HEK293T (cell line): Measurements from ENCODE around the gene DES.

Experiments used
- CTCF ChIA-PET: fragments of 350-600 bp; formaldehyde crosslinking; extraction: SDS; loops from one replicate; lab custom pipeline; 2021; ENCODE audit warnings: antibody characterized with exemption, inconsistent platforms; lab: Yijun Ruan, JAX
- POLR2A ChIA-PET: fragments of 350-600 bp; formaldehyde crosslinking; extraction: SDS; loops from one replicate; lab custom pipeline; 2020; ENCODE audit warnings: antibody characterized with exemption, inconsistent platforms; lab: Yijun Ruan, JAX
- DNase-seq: peaks from one replicate; pipeline ENCODE4 v3.0.0; 2012; ENCODE audit warnings: mixed read lengths; ENCODE audit errors: extremely low spot score
- ARNT ChIP-seq: fragments of 450-650 bp; IDR thresholded peaks from 2 replicates; pipeline ENCODE4 v1.6.1; 2017; ENCODE audit warnings: mild to moderate bottlenecking
- BHLHE40 ChIP-seq: fragments of 450-650 bp; IDR thresholded peaks from 2 replicates; pipeline ENCODE4 v1.6.1; 2016; ENCODE audit warnings: mild to moderate bottlenecking, moderate library complexity, borderline replicate concordance
- CTBP1 ChIP-seq: fragments of 450-650 bp; IDR thresholded peaks from 2 replicates; pipeline ENCODE4 v1.6.1; 2016; ENCODE audit warnings: borderline replicate concordance
- ELF4 ChIP-seq: fragments of 450-650 bp; IDR thresholded peaks from 2 replicates; pipeline ENCODE4 v1.6.1; 2017; ENCODE audit warnings: antibody characterized with exemption
- FOXA1 ChIP-seq: fragments of 450-650 bp; IDR thresholded peaks from 2 replicates; pipeline ENCODE4 v1.6.1; 2016; ENCODE audit warnings: mild to moderate bottlenecking
- FOXK2 ChIP-seq: fragments of 450-650 bp; IDR thresholded peaks from 2 replicates; pipeline ENCODE4 v1.6.1; 2016; ENCODE audit warnings: mild to moderate bottlenecking
- FOXM1 ChIP-seq: fragments of 450-650 bp; IDR thresholded peaks from 2 replicates; pipeline ENCODE4 v1.6.1; 2017; ENCODE audit warnings: mild to moderate bottlenecking, borderline replicate concordance
- HDGF ChIP-seq: fragments of 450-650 bp; IDR thresholded peaks from 2 replicates; pipeline ENCODE4 v1.6.1; 2017; ENCODE audit warnings: antibody characterized with exemption, borderline replicate concordance
- L3MBTL2 ChIP-seq: fragments of 450-650 bp; conservative IDR thresholded peaks from 2 replicates; pipeline ENCODE4 v1.6.1; 2016; ENCODE audit warnings: mild to moderate bottlenecking
- LEF1 ChIP-seq: fragments of 450-650 bp; IDR thresholded peaks from 2 replicates; pipeline ENCODE4 v1.6.1; 2017; ENCODE audit warnings: mild to moderate bottlenecking, borderline replicate concordance
- NFRKB ChIP-seq: fragments of 450-650 bp; IDR thresholded peaks from 2 replicates; pipeline ENCODE4 v1.6.1; 2016; ENCODE audit warnings: mild to moderate bottlenecking, moderate library complexity
- PKNOX1 ChIP-seq: fragments of 450-650 bp; IDR thresholded peaks from 2 replicates; pipeline ENCODE4 v1.6.1; 2016
- SP1 ChIP-seq: fragments of 450-650 bp; IDR thresholded peaks from 2 replicates; pipeline ENCODE4 v1.6.1; 2017
- SUZ12 ChIP-seq: fragments of 450-650 bp; IDR thresholded peaks from 2 replicates; pipeline ENCODE4 v1.6.1; 2016; ENCODE audit warnings: mild to moderate bottlenecking
- TARDBP ChIP-seq: fragments of 450-650 bp; IDR thresholded peaks from 2 replicates; pipeline ENCODE4 v1.6.1; 2016
- ZNF384 ChIP-seq: fragments of 450-650 bp; IDR thresholded peaks from 2 replicates; pipeline ENCODE4 v1.6.1; 2016

The DES gene

DNA sequence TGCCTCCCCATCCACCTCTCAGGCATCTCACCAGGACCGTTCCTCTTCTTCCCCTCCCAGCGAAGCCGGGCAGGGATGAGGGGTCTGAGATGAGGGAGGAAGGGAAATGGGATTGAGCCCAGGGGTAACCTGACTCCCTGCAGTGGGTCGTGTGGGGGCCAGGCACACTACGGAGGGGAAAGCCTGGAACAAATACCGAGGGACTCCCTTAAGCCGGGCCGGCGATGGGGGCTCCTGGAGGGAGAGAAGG is 16.2 kb downstream of the DES start:
- ChIA-PET POLR2A (interaction anchor here (0.7 kb wide), 1 partner anchor 7 kb away, joined by 4 read pairs; no protein-coding TSS in a partner anchor), CTCF (interaction anchor here (1.0 to 1.1 kb wide), 3 partner anchors 11 to 43 kb away, joined by 4 to 9 read pairs (median 4); no protein-coding TSS in a partner anchor)
- TF ChIP-seq L3MBTL2 (no peak), FOXK2 (no peak), FOXA1 (no peak), ARNT (no peak), ELF4 (no peak), PKNOX1 (no peak), FOXM1 (no peak), CTBP1 (no peak), SP1 (no peak), SUZ12 (no peak), HDGF (no peak), TARDBP (no peak), BHLHE40 (no peak), ZNF384 (no peak), LEF1 (no peak), NFRKB (no peak)

DNA sequence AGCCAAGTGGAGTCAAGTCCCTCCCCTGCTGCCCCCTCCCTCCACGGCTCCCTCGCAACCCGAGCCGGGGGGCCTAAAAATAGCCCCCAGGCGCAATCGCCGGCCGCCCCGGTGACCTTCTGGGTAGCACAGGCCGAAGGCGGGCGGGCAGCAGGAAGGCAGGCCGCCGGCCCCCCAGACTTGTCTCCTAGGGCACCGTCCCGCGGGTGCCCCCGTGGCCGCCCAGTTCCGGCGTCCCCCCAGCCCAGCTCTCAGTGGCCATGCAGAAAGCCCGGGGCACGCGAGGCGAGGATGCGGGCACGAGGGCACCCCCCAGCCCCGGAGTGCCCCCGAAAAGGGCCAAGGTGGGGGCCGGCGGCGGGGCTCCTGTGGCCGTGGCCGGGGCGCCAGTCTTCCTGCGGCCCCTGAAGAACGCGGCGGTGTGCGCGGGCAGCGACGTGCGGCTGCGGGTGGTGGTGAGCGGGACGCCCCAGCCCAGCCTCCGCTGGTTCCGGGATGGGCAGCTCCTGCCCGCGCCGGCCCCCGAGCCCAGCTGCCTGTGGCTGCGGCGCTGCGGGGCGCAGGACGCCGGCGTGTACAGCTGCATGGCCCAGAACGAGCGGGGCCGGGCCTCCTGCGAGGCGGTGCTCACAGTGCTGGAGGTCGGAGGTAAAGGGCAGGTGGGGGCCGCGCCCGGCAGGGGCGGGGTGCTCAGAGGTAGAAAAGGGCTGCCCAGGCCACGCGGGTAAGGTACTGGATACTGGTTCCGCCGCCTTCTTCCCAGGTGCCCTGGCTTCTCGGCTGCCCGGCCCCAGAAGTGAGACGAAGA is 16.7 kb downstream of the DES start, which contains the start of gene SPEG:
Gene SPEG (plus strand): TSS at position 126 of the 808 bp plus-strand sequence. CDS start 135 bp downstream, at position 261.
- TF ChIP-seq SP1 (no peak), ZNF384 (no peak), FOXA1 (no peak), L3MBTL2 (no peak), LEF1 (no peak), CTBP1 (no peak), HDGF (no peak), NFRKB (no peak), ARNT (no peak), BHLHE40 (no peak), TARDBP (no peak), SUZ12 (no peak), ELF4 (no peak), PKNOX1 (no peak), FOXK2 (no peak), FOXM1 (no peak)
- ChIA-PET CTCF (interaction anchor here (0.6 to 1.9 kb wide), 3 partner anchors 15 to 60 kb away, joined by 3 to 6 read pairs (median 3); a partner anchor contains a TSS), POLR2A (no interaction called here)
- no peak for DNase-seq

More for the DNA sequence above, 16.2 kb downstream of the DES start:
- no peak for DNase-seq

DNA sequence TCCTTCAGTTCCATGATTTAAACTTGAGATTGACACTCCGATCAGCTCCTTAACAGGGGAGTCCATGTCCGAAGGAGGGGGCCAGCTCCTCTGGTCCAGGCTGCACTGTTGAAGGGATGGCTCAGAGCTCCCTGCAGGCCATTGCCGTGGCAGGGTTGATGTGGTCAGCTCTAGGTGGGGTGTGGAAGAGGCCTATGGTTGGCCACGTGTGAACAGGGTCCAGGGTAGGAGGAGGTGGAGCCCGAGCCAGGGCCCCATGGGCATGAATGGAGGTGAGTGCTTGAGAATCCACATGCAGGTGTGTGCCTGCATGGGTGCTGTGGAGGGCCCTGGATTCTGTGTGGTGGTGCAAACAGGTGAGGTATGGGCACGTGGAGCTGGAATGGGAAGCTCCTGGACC is 17.5 kb downstream of the DES start:
- no peak for TF ChIP-seq HDGF
- TF ChIP-seq FOXA1 = no peak
- no peak for TF ChIP-seq ELF4
- no peak for TF ChIP-seq LEF1
- no peak for TF ChIP-seq CTBP1
- TF ChIP-seq ZNF384 = no peak
- no peak for TF ChIP-seq FOXM1
- TF ChIP-seq TARDBP = no peak
- TF ChIP-seq NFRKB = no peak
- no peak for TF ChIP-seq SUZ12
- no peak for TF ChIP-seq ARNT
- no peak for TF ChIP-seq L3MBTL2
- no peak for TF ChIP-seq FOXK2
- TF ChIP-seq BHLHE40 = no peak
- TF ChIP-seq PKNOX1 = no peak
- no peak for TF ChIP-seq SP1
- ChIA-PET POLR2A (no interaction called here), CTCF (interaction anchor here (0.6 to 1.9 kb wide), 3 partner anchors 16 to 60 kb away, joined by 3 to 6 read pairs (median 3); a partner anchor contains a TSS)
- DNase-seq = no peak

- ChIA-PET POLR2A (no interaction called here), CTCF (interaction anchor here (1.4 to 2.8 kb wide), 3 partner anchors 34 to 93 kb away, joined by 3 to 7 read pairs (median 6); a partner anchor contains a TSS)
- DNase-seq = no peak
- TF ChIP-seq BHLHE40 = no peak
- TF ChIP-seq TARDBP = no peak
- TF ChIP-seq SUZ12 = no peak
- TF ChIP-seq HDGF = no peak
- no peak for TF ChIP-seq LEF1
- no peak for TF ChIP-seq L3MBTL2
- no peak for TF ChIP-seq FOXA1
- TF ChIP-seq FOXM1 = no peak
Measured at GRCh38 chr2:219436491-219436890, 18.3 kb downstream of the DES start.

- no peak for DNase-seq
- ChIA-PET CTCF (interaction anchor here (0.6 to 2.8 kb wide), 2 partner anchors 93 to 523 kb away, joined by 3 to 7 read pairs; no protein-coding TSS in a partner anchor), POLR2A (interaction anchor here (1.1 kb wide), 1 partner anchor 55 kb away, joined by 3 read pairs; no protein-coding TSS in a partner anchor)
- no peak for TF ChIP-seq SUZ12
- TF ChIP-seq NFRKB = no peak
- no peak for TF ChIP-seq HDGF
- no peak for TF ChIP-seq L3MBTL2
- no peak for TF ChIP-seq FOXM1
- TF ChIP-seq PKNOX1 = no peak
- TF ChIP-seq CTBP1 = no peak
- TF ChIP-seq ZNF384 = no peak
- TF ChIP-seq FOXA1 = no peak
- no peak for TF ChIP-seq ARNT
- no peak for TF ChIP-seq SP1
- TF ChIP-seq BHLHE40 = no peak
- TF ChIP-seq LEF1 = no peak
- TF ChIP-seq TARDBP = no peak
- TF ChIP-seq ELF4 = no peak
- no peak for TF ChIP-seq FOXK2
Measured at GRCh38 chr2:219437141-219437540, 19.0 kb downstream of the DES start.
